Measurements from ENCODE around the gene BAIAP2L2.

Gene BAIAP2L2

DNA sequence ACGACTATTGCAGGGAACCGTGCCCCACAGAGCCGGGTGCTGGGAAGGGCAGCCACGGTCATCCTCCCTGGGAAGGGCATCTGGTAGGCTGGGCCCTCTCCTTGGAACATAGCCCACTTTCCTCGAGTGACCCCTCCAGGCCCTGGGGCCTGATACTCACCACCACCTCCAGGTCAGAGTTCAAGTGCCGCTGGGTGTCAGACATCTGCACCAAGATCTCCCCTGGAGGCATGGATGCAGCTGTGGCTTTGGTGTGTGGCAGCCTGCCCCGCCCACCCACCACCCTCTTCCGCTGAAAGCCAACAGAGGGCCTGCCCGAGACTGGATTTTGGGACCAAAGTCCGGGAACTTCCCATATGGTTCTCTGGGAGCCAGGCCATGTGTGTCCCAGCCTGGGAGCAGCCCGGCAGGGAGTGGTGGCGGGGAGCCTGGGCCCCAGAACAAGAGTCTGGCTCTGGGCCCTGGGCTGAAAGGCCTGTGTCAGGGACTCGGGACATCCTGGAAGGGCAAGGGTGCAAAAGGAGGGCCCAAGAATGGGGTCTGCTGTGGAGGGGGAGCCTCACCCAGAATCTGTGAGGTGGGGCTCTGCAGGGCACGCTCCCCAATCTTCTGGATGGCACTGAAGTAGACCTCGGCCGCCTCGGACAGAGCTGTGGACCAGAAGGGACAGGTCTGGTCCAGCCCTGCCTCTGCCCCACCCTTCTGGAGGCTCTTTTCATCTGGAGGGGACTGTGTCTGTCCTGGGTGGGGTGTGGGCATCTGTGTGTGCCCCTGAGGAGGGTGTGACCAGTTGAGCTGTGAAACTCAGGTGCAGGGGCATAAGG, 2.6 kb downstream of the BAIAP2L2 start:
- Mint-ChIP-seq H3K9me3 (peaks cover 3% of the 10 kb centered on the region), H3K27me3 (ENCODE audit: low read depth) (no peaks in the 10 kb centered on the region), H3K36me3 (ENCODE audit: low read depth) (peaks cover 2% of the 10 kb centered on the region), H3K4me1 (ENCODE audit: low read depth) (peaks cover 7% of the 10 kb centered on the region), H3K4me3 (no peak overlapping the region), H3K27ac (no peak overlapping the region)
- DNase-seq (ENCODE audit: low spot score), result no peak

DNA sequence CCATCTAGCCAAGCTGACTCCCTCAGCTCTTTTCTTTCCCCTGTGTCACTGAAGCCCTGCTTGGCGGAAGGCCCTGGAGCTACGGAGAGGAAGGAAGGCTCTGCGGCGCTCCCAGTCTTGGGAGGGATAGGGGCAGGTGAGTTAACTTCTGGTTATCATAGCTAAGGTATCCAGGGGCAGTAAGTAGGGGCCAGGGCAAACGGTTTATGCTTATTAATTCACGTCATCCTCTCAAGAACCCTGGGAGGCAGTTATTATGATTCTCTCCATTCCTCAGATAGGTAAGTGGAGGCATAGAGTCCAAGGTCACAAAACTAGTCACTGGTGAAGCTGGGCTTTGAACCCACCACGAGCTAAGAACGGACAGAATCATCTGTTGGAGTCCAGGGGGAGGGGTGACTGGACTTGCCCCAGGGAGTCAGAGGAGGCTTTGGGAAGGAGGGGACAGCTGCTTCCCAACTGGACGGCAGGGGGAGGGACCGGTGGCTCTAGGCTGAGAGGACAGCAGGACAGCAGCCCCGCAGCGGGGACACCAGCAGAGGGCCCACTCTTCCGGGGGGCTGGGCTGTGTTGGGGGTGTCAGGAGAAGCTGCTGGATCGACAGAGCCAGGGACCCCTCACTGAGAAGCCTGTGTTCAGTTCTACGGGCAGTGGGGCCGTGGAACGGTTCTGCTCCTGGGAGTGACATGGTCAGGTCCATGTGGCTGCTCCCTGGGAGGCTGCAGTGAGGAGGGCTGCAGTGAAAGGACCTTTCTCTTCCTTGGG, 3.5 kb downstream of the BAIAP2L2 start:
- Mint-ChIP-seq H3K4me1 (ENCODE audit: low read depth) (peaks cover 7% of the 10 kb centered on the region), H3K27ac (no peak overlapping the region), H3K4me3 (no peak overlapping the region), H3K9me3 (peaks cover 3% of the 10 kb centered on the region), H3K36me3 (ENCODE audit: low read depth) (peaks cover 2% of the 10 kb centered on the region), H3K27me3 (ENCODE audit: low read depth) (no peaks in the 10 kb centered on the region)
- DNase-seq (ENCODE audit: low spot score), result no peak

DNA sequence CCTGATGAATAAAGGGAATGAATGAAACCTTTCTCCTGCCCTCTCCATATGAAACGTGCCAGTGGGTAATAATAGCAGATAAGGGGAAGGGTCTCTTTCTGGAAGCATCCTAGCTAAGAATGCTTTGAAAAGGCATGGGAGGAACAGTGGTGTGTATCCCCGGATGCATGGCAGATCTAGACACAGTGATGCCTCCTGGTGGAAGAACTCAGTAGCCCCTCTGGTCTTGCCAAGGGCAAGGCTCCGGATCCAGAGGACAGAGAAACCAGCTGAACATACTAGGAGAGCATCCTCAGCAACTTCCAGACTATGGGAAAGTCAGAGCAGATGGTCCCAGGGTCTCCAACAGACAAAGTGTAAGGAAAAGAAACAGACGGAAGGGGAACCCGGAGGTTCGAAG, 6.4 kb downstream of the BAIAP2L2 start:
- DNase-seq (ENCODE audit: low spot score), result no peak
- Mint-ChIP-seq H3K9me3 (no peaks in the 10 kb centered on the region), H3K27ac (no peak overlapping the region), H3K27me3 (ENCODE audit: low read depth) (no peaks in the 10 kb centered on the region), H3K36me3 (ENCODE audit: low read depth) (no peaks in the 10 kb centered on the region), H3K4me1 (ENCODE audit: low read depth) (peaks cover 7% of the 10 kb centered on the region), H3K4me3 (no peak overlapping the region)

DNA sequence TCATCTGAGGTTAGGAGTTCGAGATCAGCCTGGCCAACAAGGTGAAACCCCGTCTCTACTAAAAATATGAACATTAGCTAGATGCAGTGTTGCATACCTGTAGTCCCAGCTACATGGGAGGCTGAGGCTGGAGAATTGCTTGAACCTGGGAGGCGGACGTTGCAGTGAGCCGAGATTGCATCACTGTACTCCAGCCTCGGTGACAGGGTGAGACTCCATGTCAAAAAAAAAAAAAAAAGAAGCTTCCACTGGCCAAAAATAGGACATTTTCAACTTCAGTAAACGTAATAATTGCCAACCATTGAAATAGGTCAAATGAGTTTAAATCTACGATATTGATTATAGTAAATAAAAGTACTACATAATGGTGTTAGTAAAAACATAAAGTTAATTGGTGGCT, 6.8 kb downstream of the BAIAP2L2 start:
- DNase-seq (ENCODE audit: low spot score), result no peak
- H3K27me3 Mint-ChIP-seq (ENCODE audit: low read depth), result no peaks in the 10 kb centered on the region
- peaks cover 7% of the 10 kb centered on the region for H3K4me1 Mint-ChIP-seq (ENCODE audit: low read depth)
- H3K9me3 Mint-ChIP-seq, result no peaks in the 10 kb centered on the region
- no peaks in the 10 kb centered on the region for H3K36me3 Mint-ChIP-seq (ENCODE audit: low read depth)
- H3K27ac Mint-ChIP-seq, result no peak overlapping the region
- no peak overlapping the region for H3K4me3 Mint-ChIP-seq

DNA sequence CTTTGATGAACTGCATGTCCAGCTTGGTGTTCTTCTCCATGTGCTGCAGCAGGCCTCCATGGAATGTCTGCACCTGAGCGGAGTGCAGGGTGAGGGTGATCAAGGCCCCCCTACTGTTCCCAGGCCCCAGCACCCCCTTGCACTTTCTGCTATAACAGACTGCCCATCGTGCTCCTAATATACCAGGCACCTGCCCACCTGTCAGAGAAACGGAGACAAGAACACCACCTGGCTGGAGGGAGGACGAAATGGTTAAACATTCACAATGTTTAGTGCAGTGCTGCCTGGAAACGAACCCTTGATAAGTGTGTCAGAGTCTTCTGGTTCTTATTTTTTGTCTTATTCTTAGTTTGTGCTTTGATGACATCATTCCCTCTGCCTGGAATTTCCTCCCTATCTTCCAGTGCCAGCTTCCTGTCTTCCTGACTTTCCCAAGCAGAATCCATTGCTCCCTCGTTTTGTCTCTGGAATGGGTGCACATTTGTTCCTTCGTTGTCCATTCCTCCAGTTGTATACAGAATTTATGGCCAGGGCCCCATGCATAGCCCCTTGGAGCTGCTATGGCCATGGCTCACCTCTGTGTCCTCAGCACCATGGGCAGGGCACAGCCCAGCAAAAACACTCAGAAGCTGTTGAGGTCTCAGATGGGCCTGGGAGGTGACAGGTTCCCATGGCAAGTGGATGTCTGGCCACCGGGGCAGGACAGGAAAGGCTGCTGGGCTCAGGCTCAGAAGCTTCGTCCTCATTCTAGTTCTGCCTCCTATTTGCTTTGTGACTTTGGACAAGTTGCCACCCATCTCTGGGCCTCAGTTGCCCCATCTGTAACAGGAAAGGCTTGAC, 11.9 kb downstream of the BAIAP2L2 start:
- no peak for DNase-seq (ENCODE audit: low spot score)
- H3K4me1 Mint-ChIP-seq (ENCODE audit: low read depth), result no peaks in the 10 kb centered on the region
- H3K27ac Mint-ChIP-seq, result no peak overlapping the region
- H3K36me3 Mint-ChIP-seq (ENCODE audit: low read depth), result no peaks in the 10 kb centered on the region
- H3K27me3 Mint-ChIP-seq (ENCODE audit: low read depth), result no peaks in the 10 kb centered on the region
- no peak overlapping the region for H3K4me3 Mint-ChIP-seq
- H3K9me3 Mint-ChIP-seq, result no peaks in the 10 kb centered on the region

DNA sequence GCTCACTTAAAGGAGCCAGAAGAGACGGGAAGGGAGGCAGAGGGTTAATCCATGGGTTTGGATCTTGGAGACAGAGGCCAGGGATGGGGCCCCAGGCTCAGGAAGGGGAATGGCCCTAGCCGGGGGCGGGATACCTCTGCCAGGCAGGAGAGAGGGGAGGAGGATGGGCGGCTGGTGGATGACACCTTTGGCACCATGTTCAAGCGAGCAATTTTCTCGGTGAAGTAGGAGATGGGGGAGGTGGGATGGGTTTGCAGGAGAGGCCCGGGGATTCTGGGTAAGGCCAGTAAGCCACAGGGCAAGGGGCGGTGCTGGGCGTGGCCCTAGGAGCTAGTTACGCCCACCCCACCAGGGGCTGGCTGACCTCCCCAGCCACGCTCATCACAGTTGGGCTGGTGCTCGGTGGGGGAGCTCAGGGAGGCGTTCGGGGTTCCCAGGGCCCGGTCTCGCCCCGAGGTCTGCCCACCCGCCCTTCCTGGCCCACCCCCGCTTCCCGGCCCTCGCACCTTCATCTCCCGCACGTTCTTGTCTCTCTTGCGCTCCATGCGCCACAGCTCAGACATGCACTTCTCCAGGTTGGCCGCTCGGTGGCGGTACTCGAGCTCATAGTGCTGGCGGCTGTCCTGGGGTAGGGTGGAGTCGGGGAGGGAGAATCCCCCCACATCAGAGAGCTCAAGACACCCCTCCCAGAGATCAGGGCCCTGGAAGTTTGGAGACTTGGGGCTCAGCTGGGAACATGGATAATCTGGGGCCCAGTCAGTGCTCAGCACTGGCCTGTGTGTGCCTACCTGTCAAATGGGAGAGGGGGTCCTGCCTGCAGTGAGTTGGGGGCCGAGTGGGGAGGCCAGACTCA, 12.7 kb downstream of the BAIAP2L2 start:
- Mint-ChIP-seq H3K9me3 (no peaks in the 10 kb centered on the region), H3K27me3 (ENCODE audit: low read depth) (no peaks in the 10 kb centered on the region), H3K36me3 (ENCODE audit: low read depth) (no peaks in the 10 kb centered on the region), H3K27ac (no peak overlapping the region), H3K4me3 (no peak overlapping the region), H3K4me1 (ENCODE audit: low read depth) (no peaks in the 10 kb centered on the region)
- no peak for DNase-seq (ENCODE audit: low spot score)

DNA sequence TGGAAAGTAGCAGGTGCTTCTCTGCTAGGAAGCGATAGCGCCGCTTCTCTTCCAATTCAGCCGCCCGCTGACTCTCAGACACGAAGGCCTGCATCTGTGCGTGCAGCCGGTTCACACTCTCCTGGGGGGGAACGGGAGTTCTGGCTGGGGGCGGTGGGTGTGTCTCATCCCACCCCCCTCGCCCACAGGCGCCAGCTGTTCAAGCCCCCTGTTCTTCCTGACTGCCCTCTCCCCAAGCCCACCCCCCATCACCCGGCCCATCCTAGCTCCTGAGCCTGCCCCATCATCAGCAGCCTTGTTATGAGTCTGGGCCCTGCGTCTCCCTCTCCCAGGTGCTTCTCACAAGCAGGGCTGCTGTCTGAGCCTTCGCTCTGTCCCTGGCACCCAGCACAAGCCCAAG, 13.4 kb downstream of the BAIAP2L2 start:
- Mint-ChIP-seq H3K4me3 (no peak overlapping the region), H3K27ac (no peak overlapping the region), H3K27me3 (ENCODE audit: low read depth) (no peaks in the 10 kb centered on the region), H3K4me1 (ENCODE audit: low read depth) (no peaks in the 10 kb centered on the region), H3K36me3 (ENCODE audit: low read depth) (no peaks in the 10 kb centered on the region), H3K9me3 (no peaks in the 10 kb centered on the region)
- no peak for DNase-seq (ENCODE audit: low spot score)

DNA sequence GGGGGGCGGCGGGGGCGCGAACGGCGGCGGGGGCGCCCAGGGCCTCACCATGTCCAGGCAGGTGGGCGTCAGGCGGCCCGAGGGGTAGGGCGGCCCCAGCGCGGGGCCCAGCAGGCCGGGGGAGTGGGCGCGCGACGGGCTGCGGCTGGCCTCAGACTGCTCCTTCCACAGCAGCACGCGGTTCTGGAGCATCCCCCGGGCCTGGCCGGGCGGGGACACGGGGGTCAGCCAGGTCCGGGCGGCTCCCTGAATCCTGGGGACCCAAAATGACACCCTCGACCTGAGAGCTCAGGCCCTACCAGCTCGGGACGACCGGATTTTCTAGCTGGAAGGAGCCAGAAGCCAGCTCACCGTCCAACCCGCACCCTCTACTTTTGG, 21.0 kb downstream of the BAIAP2L2 start:
- no peaks in the 10 kb centered on the region for H3K4me1 Mint-ChIP-seq (ENCODE audit: low read depth)
- H3K36me3 Mint-ChIP-seq (ENCODE audit: low read depth), result no peaks in the 10 kb centered on the region
- H3K4me3 Mint-ChIP-seq, result no peak overlapping the region
- no peak for DNase-seq (ENCODE audit: low spot score)
- no peaks in the 10 kb centered on the region for H3K9me3 Mint-ChIP-seq
- H3K27ac Mint-ChIP-seq, result no peak overlapping the region
- H3K27me3 Mint-ChIP-seq (ENCODE audit: low read depth), result peaks cover 8% of the 10 kb centered on the region

DNA sequence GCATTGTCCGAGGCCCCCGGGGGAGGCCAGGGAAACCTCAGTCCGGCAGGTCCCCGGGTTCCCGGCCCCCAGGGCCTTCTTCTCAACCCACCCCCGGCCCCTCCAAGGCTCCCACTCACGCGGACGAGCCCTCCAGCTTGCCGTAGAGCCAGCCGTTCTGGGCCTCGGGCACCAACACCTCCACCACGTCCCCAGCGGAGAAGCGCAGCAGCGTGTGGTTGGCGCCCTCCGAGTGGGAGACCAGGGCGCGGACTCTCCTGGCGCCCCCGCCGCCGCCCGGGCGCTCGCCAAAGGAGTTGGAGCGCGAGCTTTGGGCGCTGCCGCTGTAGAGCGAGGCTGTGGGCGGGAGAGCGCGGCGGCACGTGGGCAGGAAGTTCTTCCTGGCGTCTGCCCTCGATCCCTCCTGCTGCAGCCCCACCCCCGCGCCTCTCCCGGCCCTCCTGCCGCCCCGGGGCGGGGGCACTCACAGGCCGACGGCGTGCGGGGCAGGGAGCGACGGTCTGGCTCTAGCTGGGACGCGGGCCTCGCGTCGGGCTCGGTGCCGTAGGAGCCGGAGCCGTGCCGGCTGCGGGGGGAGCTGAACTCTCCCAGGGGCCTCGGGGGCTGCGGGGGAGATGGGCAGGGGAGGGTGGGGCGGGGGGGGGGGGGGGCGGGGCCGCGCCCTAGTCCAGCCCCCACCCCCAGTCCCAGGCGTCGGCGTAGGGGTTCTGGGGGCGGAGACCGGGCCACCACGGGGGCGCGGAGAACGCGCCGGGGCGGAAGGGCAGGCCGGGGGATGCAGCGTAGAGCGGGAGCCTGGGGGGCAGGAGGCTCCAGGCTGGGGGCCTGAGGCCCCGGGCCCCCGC, 21.6 kb downstream of the BAIAP2L2 start:
- no peak overlapping the region for H3K4me3 Mint-ChIP-seq
- no peak for DNase-seq (ENCODE audit: low spot score)
- no peaks in the 10 kb centered on the region for H3K4me1 Mint-ChIP-seq (ENCODE audit: low read depth)
- peaks cover 8% of the 10 kb centered on the region for H3K27me3 Mint-ChIP-seq (ENCODE audit: low read depth)
- no peak overlapping the region for H3K27ac Mint-ChIP-seq
- H3K9me3 Mint-ChIP-seq, result no peaks in the 10 kb centered on the region
- no peaks in the 10 kb centered on the region for H3K36me3 Mint-ChIP-seq (ENCODE audit: low read depth)

DNA sequence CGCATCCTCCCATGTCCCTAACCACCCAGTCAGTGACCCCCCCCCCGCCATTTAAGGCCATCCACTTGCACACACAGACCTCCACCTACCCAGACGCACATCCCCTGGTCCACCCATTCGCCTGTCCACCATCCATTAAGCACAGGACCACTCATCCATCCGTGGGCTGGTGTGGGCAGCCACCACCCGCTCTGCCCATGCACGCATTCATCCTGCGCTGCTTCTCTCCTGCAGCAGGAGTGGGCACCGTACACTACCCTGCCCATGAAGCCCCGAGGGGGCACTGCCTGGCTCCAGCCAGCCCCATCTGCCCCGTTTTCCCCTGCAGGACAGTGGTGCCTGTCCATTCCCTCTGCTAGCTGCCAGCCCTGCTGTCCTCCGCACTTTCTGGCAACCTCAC, 22.6 kb downstream of the BAIAP2L2 start:
- H3K9me3 Mint-ChIP-seq, result no peaks in the 10 kb centered on the region
- H3K36me3 Mint-ChIP-seq (ENCODE audit: low read depth), result no peaks in the 10 kb centered on the region
- H3K4me1 Mint-ChIP-seq (ENCODE audit: low read depth), result no peaks in the 10 kb centered on the region
- no peak for DNase-seq (ENCODE audit: low spot score)
- no peak overlapping the region for H3K4me3 Mint-ChIP-seq
- peaks cover 14% of the 10 kb centered on the region for H3K27me3 Mint-ChIP-seq (ENCODE audit: low read depth)
- no peak overlapping the region for H3K27ac Mint-ChIP-seq

DNA sequence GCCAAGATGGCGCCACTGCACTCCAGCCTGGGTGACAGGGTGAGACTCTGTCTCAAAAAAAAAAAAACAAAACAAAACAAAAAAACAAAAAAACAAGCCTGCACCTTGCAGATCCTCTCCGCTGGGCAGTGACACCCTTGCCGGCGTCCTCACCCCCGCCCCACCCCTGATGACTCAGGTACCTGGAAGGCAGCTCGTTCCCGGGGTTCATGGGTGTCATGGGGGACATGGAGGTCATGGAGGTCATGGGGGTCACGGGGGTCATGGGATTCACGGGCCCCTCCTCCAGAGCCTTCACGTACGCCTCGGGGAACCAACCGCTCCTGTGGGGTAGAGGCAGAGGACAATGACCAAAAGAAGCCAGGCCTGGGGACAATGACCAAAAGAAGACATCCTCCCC, 23.5 kb downstream of the BAIAP2L2 start:
- Mint-ChIP-seq H3K27ac (no peak overlapping the region), H3K27me3 (ENCODE audit: low read depth) (peaks cover 21% of the 10 kb centered on the region), H3K36me3 (ENCODE audit: low read depth) (no peaks in the 10 kb centered on the region), H3K4me3 (no peak overlapping the region), H3K9me3 (no peaks in the 10 kb centered on the region), H3K4me1 (ENCODE audit: low read depth) (no peaks in the 10 kb centered on the region)
- DNase-seq (ENCODE audit: low spot score), result no peak

DNA sequence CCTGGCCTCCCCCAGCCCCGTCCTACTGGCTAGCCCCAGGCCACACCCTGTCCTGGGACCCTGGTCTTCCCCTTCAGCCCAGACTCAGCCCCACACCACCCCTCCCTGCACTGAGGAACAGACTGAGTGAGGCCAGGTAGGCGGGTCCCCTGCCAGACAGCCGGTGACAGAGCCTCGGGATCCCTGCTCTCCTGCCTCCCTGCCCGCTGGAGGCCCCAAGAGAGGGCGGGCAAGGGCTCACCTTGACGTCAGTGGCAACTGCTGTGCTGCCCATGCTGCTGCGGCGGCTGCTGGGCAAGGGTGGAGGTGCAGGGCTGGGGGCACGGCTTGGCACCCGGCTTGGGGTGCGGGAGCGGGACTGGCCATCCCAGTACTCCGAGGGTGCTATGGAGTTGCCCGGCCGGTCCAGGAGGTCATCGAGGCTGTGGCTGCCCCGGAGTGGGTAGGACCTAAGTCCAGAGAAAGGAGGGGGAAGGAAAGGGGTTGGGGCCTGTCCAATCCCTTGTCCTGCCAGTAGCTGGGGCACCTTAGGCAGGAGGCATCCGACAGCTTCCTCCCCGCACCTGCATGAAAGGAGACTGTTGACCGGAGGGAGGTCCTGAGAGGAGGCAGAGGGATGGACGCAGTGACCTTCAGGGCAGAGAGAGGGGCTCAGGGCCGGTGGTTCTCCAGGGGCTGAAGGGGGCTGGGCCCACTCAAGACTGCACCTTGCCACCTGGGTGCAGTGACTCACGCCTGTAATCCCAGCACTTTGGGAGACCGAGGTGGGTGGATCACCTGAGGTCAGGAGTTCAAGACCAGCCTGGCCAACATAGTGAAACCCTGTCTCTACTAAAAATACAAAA, 24.3 kb downstream of the BAIAP2L2 start:
- no peaks in the 10 kb centered on the region for H3K36me3 Mint-ChIP-seq (ENCODE audit: low read depth)
- no peak overlapping the region for H3K4me3 Mint-ChIP-seq
- peaks cover 24% of the 10 kb centered on the region for H3K27me3 Mint-ChIP-seq (ENCODE audit: low read depth)
- no peaks in the 10 kb centered on the region for H3K4me1 Mint-ChIP-seq (ENCODE audit: low read depth)
- H3K9me3 Mint-ChIP-seq, result no peaks in the 10 kb centered on the region
- H3K27ac Mint-ChIP-seq, result no peak overlapping the region
- no peak for DNase-seq (ENCODE audit: low spot score)
